ENCODE measurements around the gene LMAN2. TPM values are rescaled to one million over a fixed set of nuclear protein-coding genes. Genes with fewer than 3 reads are reported as not detected.

LMAN2 gene
- total and polyA plus RNA-seq, 4 donors, result 86.2 to 145 (median 116) TPM

GRCh38 chr5:177315411-177315810 lies 36.1 kb downstream of the LMAN2 start:
- H3K36me3 ChIP-seq (ENCODE audit: control insufficient read depth in 1 of 2, insufficient read depth in 2 of 2, low read length in 1 of 2), result no peaks in the 10 kb centered on the region
- 90 to 93% methylated on average over 7 of the region's 7 CpGs for WGBS, 2 donors
- no peak overlapping the region for H3K4me3 ChIP-seq (ENCODE audit: low read length in 2 of 2)
- no peaks in the 10 kb centered on the region for H3K27me3 ChIP-seq (ENCODE audit: control insufficient read depth in 1 of 2, insufficient read depth in 2 of 2, low read length in 1 of 2)
- DNase-seq (peak in 1 of 2 donors; percentile 41), ATAC-seq (ENCODE audit: low FRiP score) (no peak)
- intact Hi-C loops (cut with DNase I), result no loop called here
- no peaks in the 10 kb centered on the region for H3K9me3 ChIP-seq (ENCODE audit: control insufficient read depth, low read length)
- H3K4me1 ChIP-seq (ENCODE audit: control insufficient read depth in 1 of 2, insufficient read depth in 2 of 2, low read length in 2 of 2), result no peaks in the 10 kb centered on the region
- H3K27ac ChIP-seq (ENCODE audit: low read depth in 1 of 2, low read length in 2 of 2), result no peak overlapping the region

GRCh38 chr5:177314376-177315342 lies 36.8 kb downstream of the LMAN2 start:
- WGBS, 2 donors, result 87 to 93% methylated on average over 14 to 18 of the region's 18 CpGs
- peak; percentile 47 to 69 for DNase-seq
- intact Hi-C loops (cut with DNase I), result loop anchor here in 1 of 2 donors (5.0 kb wide), 3 partner anchors 53 to 202 kb away; no protein-coding TSS in a partner anchor

DNA sequence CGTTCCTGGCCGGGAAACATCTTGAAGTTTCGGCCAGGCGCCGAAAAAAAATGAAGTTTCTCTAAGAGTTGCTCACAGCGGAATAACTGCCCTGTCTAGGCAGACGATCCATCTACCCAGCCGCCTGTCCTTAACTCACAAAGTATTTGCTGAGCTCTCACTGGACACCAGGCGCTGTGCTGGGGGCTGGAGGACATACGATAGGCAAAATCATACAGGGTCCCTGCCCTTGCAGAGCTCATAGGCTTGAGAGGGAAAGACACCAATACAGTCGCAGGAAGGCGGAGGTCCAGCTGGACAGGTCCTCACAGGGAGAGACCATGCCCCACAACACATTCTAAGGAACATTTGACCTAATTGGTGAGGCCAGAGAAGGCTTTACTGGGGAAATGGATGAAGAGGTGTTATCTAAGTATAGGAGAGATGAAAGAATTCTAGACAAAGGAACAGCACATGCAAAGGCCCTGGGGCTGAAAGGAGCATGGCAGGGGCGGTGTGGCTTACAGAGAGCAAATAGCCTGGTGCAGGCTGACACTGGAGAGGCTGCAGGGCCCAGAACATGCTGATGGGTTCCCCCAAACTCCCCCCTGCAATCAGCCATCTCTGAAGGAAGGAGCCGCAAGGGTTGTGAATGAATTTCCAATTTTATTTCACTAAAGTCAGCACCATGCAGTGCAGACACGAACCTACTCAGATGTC lies 37.8 kb downstream of the LMAN2 start:
- ATAC-seq (ENCODE audit: low FRiP score) (no peak), DNase-seq (peak; percentile 36 to 56)
- Histone ChIP-seq H3K4me1 (ENCODE audit: control insufficient read depth in 1 of 2, insufficient read depth in 2 of 2, low read length in 2 of 2) (no peaks in the 10 kb centered on the region), H3K27me3 (ENCODE audit: control insufficient read depth in 1 of 2, insufficient read depth in 2 of 2, low read length in 1 of 2) (no peaks in the 10 kb centered on the region), H3K4me3 (ENCODE audit: low read length in 2 of 2) (no peak overlapping the region), H3K27ac (ENCODE audit: low read depth in 1 of 2, low read length in 2 of 2) (no peak overlapping the region), H3K9me3 (ENCODE audit: control insufficient read depth, low read length) (no peaks in the 10 kb centered on the region), H3K36me3 (ENCODE audit: control insufficient read depth in 1 of 2, insufficient read depth in 2 of 2, low read length in 1 of 2) (no peaks in the 10 kb centered on the region)
- intact Hi-C loops (cut with DNase I), result loop anchor here in 1 of 2 donors (5.0 kb wide), 3 partner anchors 54 to 201 kb away; no protein-coding TSS in a partner anchor
- WGBS, 2 donors, result 91 to 94% methylated on average over 15 of the region's 15 CpGs

More at GRCh38 chr5:177314376-177315342, 36.8 kb downstream of the LMAN2 start:
- Histone ChIP-seq H3K36me3 (ENCODE audit: control insufficient read depth in 1 of 2, insufficient read depth in 2 of 2, low read length in 1 of 2) (no peaks in the 10 kb centered on the region), H3K4me1 (ENCODE audit: control insufficient read depth in 1 of 2, insufficient read depth in 2 of 2, low read length in 2 of 2) (no peaks in the 10 kb centered on the region), H3K27me3 (ENCODE audit: control insufficient read depth in 1 of 2, insufficient read depth in 2 of 2, low read length in 1 of 2) (no peaks in the 10 kb centered on the region), H3K9me3 (ENCODE audit: control insufficient read depth, low read length) (no peaks in the 10 kb centered on the region), H3K27ac (ENCODE audit: low read depth in 1 of 2, low read length in 2 of 2) (no peak overlapping the region), H3K4me3 (ENCODE audit: low read length in 2 of 2) (no peak overlapping the region)
- ATAC-seq (ENCODE audit: low FRiP score), result no peak

DNA sequence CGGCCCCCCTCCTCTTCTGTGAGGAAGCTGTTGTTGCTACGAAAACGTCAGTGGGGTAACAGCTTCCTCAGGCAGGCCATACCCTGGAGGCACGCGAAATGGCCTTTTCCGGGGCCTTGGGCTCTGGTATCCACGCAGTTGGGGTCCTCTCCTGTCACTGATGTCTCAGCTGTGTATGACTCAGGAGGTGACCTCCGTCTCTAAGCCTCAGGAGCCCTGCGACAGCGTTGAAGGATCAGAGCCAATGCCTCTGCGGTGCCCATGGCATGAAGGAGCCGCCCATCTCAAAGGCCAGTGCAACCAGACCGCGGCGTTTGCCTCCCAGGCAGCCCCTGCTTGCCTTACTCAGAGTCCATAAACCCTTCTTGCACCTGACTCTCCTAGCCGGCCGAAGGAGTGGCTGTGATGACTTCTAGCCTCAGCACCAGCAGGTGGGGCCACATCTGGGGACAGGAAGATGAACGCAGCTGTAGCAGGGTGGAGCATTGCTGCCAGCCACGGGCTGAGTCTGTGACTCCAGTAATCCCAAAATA lies 38.8 kb downstream of the LMAN2 start:
- Histone ChIP-seq H3K4me3 (ENCODE audit: low read length in 2 of 2) (no peak overlapping the region), H3K27ac (ENCODE audit: low read depth in 1 of 2, low read length in 2 of 2) (no peak overlapping the region), H3K4me1 (ENCODE audit: control insufficient read depth in 1 of 2, insufficient read depth in 2 of 2, low read length in 2 of 2) (no peaks in the 10 kb centered on the region), H3K36me3 (ENCODE audit: control insufficient read depth in 1 of 2, insufficient read depth in 2 of 2, low read length in 1 of 2) (no peaks in the 10 kb centered on the region), H3K27me3 (ENCODE audit: control insufficient read depth in 1 of 2, insufficient read depth in 2 of 2, low read length in 1 of 2) (no peaks in the 10 kb centered on the region), H3K9me3 (ENCODE audit: control insufficient read depth, low read length) (no peaks in the 10 kb centered on the region)
- ATAC-seq (ENCODE audit: low FRiP score) (no peak), DNase-seq (peak; percentile 50 to 74)
- WGBS, 2 donors, result 6 to 8% methylated on average over 19 of the region's 19 CpGs
- intact Hi-C loops (cut with DNase I), result loop anchor here in 1 of 2 donors (5.0 kb wide), 3 partner anchors 55 to 200 kb away; no protein-coding TSS in a partner anchor

DNA sequence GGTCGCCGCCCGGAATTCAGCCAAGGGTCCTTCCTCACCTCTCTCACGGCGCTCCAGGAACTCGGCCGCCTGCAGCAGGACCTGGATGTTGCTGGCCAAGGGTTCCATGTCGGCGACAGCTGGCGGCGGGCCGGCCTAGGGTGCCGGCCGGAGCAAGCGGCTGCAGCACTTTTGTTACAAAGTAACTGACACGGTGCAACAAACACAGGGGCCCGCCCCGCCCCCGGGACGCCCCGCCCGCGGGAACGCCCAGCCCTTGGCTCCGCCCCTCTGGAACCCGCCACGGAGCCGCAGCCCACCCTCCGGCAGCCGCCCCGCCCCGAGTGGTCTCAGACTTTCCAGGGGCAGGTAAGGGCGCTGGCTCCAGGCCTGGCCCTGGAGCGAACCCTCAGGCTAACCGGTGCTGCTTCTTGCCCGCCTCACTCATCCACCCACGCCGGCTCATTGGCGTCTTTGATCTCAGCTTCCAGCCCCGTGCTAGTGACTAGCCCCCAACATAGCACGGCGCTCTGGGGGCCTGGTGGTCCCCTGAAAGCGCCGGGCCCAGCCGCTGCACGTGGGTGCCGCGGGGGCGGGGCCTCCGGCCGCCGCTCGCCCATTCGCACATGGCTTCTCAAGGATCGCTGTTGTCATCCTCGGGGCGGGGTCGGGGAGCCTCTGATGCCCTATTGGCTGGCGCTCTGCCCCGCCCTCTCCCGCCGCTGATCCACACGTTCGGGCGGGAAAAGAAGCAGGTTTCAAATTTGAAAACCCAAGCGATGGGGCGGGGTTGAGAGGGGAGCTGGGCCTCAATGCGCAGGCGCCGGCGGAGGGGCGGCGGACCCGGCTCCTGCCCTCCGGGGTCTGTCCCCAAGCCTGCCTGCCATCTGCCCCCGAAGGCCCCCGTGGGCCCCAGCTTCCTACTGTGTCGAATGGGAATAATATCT lies 39.5 kb downstream of the LMAN2 start, which contains the start of gene MXD3:
Gene MXD3 (minus strand): TSS at position 176 of the 926 bp plus-strand sequence. CDS start 68 bp downstream, at position 108.
- H3K9me3 ChIP-seq (ENCODE audit: control insufficient read depth, low read length), result no peaks in the 10 kb centered on the region
- no peak within 1 kb of the TSS for H3K27ac ChIP-seq (ENCODE audit: low read depth in 1 of 2, low read length in 2 of 2)
- ATAC-seq (ENCODE audit: low FRiP score) (peak; percentile 93), DNase-seq (peak; percentile 98)
- H3K4me3 ChIP-seq (ENCODE audit: low read length in 2 of 2), result peak within 1 kb of the TSS; percentile 29 to 36
- no peaks in the 10 kb centered on the region for H3K36me3 ChIP-seq (ENCODE audit: control insufficient read depth in 1 of 2, insufficient read depth in 2 of 2, low read length in 1 of 2)
- H3K4me1 ChIP-seq (ENCODE audit: control insufficient read depth in 1 of 2, insufficient read depth in 2 of 2, low read length in 2 of 2), result no peaks in the 10 kb centered on the region
- WGBS, 2 donors, result 1% methylated on average over 74 to 78 of the region's 78 CpGs
- no peaks in the 10 kb centered on the region for H3K27me3 ChIP-seq (ENCODE audit: control insufficient read depth in 1 of 2, insufficient read depth in 2 of 2, low read length in 1 of 2)
- intact Hi-C loops (cut with DNase I), result loop anchor here in 1 of 2 donors (5.0 kb wide), 3 partner anchors 55 to 200 kb away; no protein-coding TSS in a partner anchor

DNA sequence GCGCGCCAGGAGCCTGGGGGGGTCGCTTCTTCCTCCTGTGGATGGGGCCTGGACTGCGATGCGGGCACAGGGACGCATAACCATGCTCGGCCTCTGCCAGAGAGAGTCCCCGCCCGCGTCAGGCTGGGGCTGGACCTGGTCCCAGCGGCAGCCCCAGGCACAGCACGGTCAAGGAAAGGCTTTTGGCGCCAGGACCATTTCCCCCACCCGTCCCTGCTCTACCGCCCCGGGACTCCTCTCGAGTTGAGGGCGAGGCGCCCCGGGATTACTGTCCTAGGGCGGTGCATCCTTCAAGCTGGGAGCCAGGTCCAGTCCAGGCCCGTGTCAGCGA lies 40.1 kb downstream of the LMAN2 start:
- DNase-seq (peak in 1 of 2 donors; percentile 50), ATAC-seq (ENCODE audit: low FRiP score) (no peak)
- Histone ChIP-seq H3K9me3 (ENCODE audit: control insufficient read depth, low read length) (no peaks in the 10 kb centered on the region), H3K36me3 (ENCODE audit: control insufficient read depth in 1 of 2, insufficient read depth in 2 of 2, low read length in 1 of 2) (no peaks in the 10 kb centered on the region), H3K4me1 (ENCODE audit: control insufficient read depth in 1 of 2, insufficient read depth in 2 of 2, low read length in 2 of 2) (no peaks in the 10 kb centered on the region), H3K4me3 (ENCODE audit: low read length in 2 of 2) (peak overlapping the region; percentile 29 to 36), H3K27ac (ENCODE audit: low read depth in 1 of 2, low read length in 2 of 2) (no peak overlapping the region), H3K27me3 (ENCODE audit: control insufficient read depth in 1 of 2, insufficient read depth in 2 of 2, low read length in 1 of 2) (no peaks in the 10 kb centered on the region)
- 0 to 1% methylated on average over 20 to 23 of the region's 23 CpGs for WGBS, 2 donors
- intact Hi-C loops (cut with DNase I), result loop anchor here in 1 of 2 donors (5.0 kb wide), 3 partner anchors 56 to 199 kb away; no protein-coding TSS in a partner anchor

DNA sequence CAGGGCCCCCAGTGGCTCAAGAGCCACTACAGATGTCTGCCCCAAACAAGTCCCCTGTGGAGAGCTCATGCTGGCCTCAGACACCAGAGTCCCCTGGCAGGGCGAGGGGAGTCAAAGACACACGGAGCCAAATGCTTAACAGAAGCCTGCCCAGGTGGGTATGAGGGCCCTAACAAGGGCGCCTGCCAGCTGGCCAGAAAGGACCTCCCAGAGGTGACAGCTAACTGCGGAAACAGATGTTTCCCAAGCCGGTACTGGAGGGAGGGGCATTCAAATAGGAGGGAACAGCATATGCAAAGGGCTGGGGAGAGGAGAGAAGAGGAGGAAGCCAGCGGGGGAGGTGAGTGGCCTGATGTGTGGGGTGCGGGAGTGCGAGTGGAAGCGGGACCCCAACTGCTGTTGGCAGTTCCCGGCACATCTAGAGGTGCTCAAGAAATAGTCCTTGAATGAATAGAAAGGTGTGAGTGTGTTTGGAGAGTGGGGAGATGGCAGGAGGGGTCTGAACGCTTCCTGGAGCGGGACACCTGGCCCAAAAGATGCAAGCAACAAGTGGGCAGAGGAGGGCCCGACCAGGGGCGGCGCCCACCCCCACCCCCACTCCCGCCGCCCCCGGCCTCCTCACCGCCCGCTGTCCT lies 40.6 kb downstream of the LMAN2 start:
- 19 to 27% methylated on average over 16 to 20 of the region's 20 CpGs for WGBS, 2 donors
- Histone ChIP-seq H3K4me3 (ENCODE audit: low read length in 2 of 2) (no peak overlapping the region), H3K36me3 (ENCODE audit: control insufficient read depth in 1 of 2, insufficient read depth in 2 of 2, low read length in 1 of 2) (no peaks in the 10 kb centered on the region), H3K4me1 (ENCODE audit: control insufficient read depth in 1 of 2, insufficient read depth in 2 of 2, low read length in 2 of 2) (no peaks in the 10 kb centered on the region), H3K27ac (ENCODE audit: low read depth in 1 of 2, low read length in 2 of 2) (no peak overlapping the region), H3K9me3 (ENCODE audit: control insufficient read depth, low read length) (no peaks in the 10 kb centered on the region), H3K27me3 (ENCODE audit: control insufficient read depth in 1 of 2, insufficient read depth in 2 of 2, low read length in 1 of 2) (no peaks in the 10 kb centered on the region)
- ATAC-seq (ENCODE audit: low FRiP score) (no peak), DNase-seq (peak in 1 of 2 donors; percentile 73)
- intact Hi-C loops (cut with DNase I), result loop anchor here in 1 of 2 donors (5.0 kb wide), 3 partner anchors 56 to 199 kb away; no protein-coding TSS in a partner anchor
